ENCODE results near the gene RBL1.

The RBL1 gene

GRCh38 chr20:36950414-36951197 lies 145.2 kb downstream of the RBL1 start:
- DNase-seq = no peak
